Esophagus muscularis mucosa (tissue), 4 donors: Measurements from ENCODE around the gene PADI2.

Source experiments
- EP300 ChIP-seq: sonication (generic); formaldehyde crosslinking; IDR thresholded peaks from one replicate; pipeline ENCODE4 v1.6.1; 2017; ENCODE audit warnings: antibody characterized with exemption
- POLR2A ChIP-seq: fragments of 450-650 bp; IDR thresholded peaks from one replicate; pipeline ENCODE4 v1.6.1; 2017; ENCODE audit warnings: antibody characterized with exemption, moderate library complexity, mild to moderate bottlenecking, low read depth
- POLR2AphosphoS5 ChIP-seq, 2 donors: sonication (generic); formaldehyde crosslinking; IDR thresholded peaks; one replicate each; pipeline ENCODE4 v1.6.1; 2017; ENCODE audit warnings: antibody characterized with exemption in 2 of 2
- TF ChIP-seq, protein P1 (sequence below), 3 experiments: fragments of 200-600 bp in 2 of 3; fragments of 450-650 bp in 1 of 3; sonication (generic) in 2 of 3; IDR thresholded peaks; one replicate each; pipeline ENCODE4 v1.5.1; 2017 to 2019; ENCODE audit warnings: antibody characterized with exemption in 3 of 3, mild to moderate bottlenecking in 2 of 3, moderate library complexity in 1 of 3

DNA sequence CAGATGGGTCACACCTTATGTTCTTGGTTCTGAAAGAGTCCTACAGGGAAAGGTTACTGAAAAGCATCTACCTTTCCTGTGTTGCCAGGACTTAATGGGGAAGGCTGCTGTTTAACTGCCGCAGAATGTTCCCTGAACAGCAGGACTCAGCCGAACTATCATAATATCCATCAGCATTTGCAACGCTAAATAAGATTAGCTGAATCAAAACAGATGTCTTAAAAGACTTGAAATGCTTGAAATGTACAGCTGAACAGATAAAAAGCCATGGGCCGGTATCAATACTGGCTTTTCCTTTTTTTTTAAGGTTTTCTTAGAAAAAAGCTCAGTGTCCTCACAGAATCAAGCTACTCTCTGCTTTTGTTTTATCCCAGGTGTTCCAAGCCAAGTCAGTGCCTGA lies 87.8 kb downstream of the PADI2 start:
- TF ChIP-seq, protein P1, sequence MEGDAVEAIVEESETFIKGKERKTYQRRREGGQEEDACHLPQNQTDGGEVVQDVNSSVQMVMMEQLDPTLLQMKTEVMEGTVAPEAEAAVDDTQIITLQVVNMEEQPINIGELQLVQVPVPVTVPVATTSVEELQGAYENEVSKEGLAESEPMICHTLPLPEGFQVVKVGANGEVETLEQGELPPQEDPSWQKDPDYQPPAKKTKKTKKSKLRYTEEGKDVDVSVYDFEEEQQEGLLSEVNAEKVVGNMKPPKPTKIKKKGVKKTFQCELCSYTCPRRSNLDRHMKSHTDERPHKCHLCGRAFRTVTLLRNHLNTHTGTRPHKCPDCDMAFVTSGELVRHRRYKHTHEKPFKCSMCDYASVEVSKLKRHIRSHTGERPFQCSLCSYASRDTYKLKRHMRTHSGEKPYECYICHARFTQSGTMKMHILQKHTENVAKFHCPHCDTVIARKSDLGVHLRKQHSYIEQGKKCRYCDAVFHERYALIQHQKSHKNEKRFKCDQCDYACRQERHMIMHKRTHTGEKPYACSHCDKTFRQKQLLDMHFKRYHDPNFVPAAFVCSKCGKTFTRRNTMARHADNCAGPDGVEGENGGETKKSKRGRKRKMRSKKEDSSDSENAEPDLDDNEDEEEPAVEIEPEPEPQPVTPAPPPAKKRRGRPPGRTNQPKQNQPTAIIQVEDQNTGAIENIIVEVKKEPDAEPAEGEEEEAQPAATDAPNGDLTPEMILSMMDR (IDR thresholded peaks at IDR 0.05), result no peak
- TF ChIP-seq POLR2A (no peak), POLR2AphosphoS5 (IDR thresholded peaks at IDR 0.05) (no peak), EP300 (no peak)
